ENCODE data around the gene MAGEC3.

Gene MAGEC3

GRCh38 chrX:141936080-141936479 is 98.0 kb downstream of the MAGEC3 start:
- Histone ChIP-seq H2BK12ac (ENCODE audit: low read length in 2 of 2) (no peak overlapping the region), H3K9me3 (ENCODE audit: control insufficient read depth, low read length) (no peaks in the 10 kb centered on the region), H3K4me2 (ENCODE audit: low read length, poor library complexity, severe bottlenecking) (no peak overlapping the region), H2BK120ac (ENCODE audit: low read depth, low read length) (no peak overlapping the region), H3K4me3 (ENCODE audit: insufficient read depth in 1 of 2, low read depth in 1 of 2, low read length in 2 of 2) (no peak overlapping the region), H2BK5ac (ENCODE audit: low read depth, low read length, poor library complexity, severe bottlenecking) (no peak overlapping the region), H2AFZ (ENCODE audit: low read depth, low read length) (no peak overlapping the region), H3K14ac (ENCODE audit: low read length in 2 of 2) (no peak overlapping the region), H3K18ac (ENCODE audit: low read depth in 1 of 2, low read length in 2 of 2) (no peak overlapping the region), H3K79me1 (replicated peaks; ENCODE audit: low read length, poor library complexity, severe bottlenecking) (no peaks in the 10 kb centered on the region), H3K9ac (ENCODE audit: low read length) (no peak overlapping the region), H3K27me3 (ENCODE audit: control insufficient read depth in 1 of 2, insufficient read depth in 1 of 2, low read length in 2 of 2) (no peaks in the 10 kb centered on the region), H2BK15ac (ENCODE audit: low read depth, poor library complexity, severe bottlenecking) (no peak overlapping the region), H3K36me3 (ENCODE audit: control insufficient read depth in 1 of 2, insufficient read depth in 2 of 2, low read depth in 1 of 2, low read length in 2 of 2) (no peaks in the 10 kb centered on the region), H3K4ac (ENCODE audit: low read depth in 1 of 2, low read length in 2 of 2) (no peak overlapping the region), H4K91ac (ENCODE audit: low read length) (no peak overlapping the region), H3K23ac (ENCODE audit: low read length in 2 of 2) (no peak overlapping the region), H3K4me1 (ENCODE audit: control insufficient read depth, insufficient read depth, low read depth, low read length) (no peaks in the 10 kb centered on the region), H2AK5ac (ENCODE audit: low read length, severe bottlenecking) (no peak overlapping the region), H3K27ac (ENCODE audit: low read length, poor library complexity, severe bottlenecking) (no peak overlapping the region), H4K8ac (ENCODE audit: low read length) (no peak overlapping the region)
- no peak for DNase-seq
- WGBS = no CpG with 5 or more reads among the region's 1 CpG

DNA sequence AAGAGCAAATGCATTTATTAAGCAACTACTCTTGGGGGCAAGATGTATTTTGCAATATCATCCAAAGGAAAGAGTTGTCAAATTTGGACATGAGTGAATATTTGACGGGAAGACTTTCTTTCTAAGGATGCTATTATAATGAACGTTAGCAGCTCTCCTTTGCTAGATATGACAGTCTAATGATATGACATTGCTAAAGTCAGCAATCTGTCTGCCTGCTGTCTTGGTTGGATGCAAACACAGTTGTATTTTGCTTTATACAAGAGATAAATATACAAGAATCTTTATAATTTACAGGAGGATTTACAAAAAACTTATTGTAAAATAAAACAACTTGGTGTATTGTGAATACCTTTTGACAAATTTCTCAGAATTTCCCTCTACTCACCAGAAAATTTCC is 103.1 kb downstream of the MAGEC3 start:
- H3K4me1 ChIP-seq (ENCODE audit: control insufficient read depth, insufficient read depth, low read depth, low read length) = no peaks in the 10 kb centered on the region
- H3K27ac ChIP-seq (ENCODE audit: low read length, poor library complexity, severe bottlenecking) = no peak overlapping the region
- H3K79me1 ChIP-seq (replicated peaks; ENCODE audit: low read length, poor library complexity, severe bottlenecking) = no peaks in the 10 kb centered on the region
- no peak overlapping the region for H2BK5ac ChIP-seq (ENCODE audit: low read depth, low read length, poor library complexity, severe bottlenecking)
- no peak overlapping the region for H3K23ac ChIP-seq (ENCODE audit: low read length in 2 of 2)
- no peaks in the 10 kb centered on the region for H3K36me3 ChIP-seq (ENCODE audit: control insufficient read depth in 1 of 2, insufficient read depth in 2 of 2, low read depth in 1 of 2, low read length in 2 of 2)
- H3K9me3 ChIP-seq (ENCODE audit: control insufficient read depth, low read length) = no peaks in the 10 kb centered on the region
- no peak overlapping the region for H3K4ac ChIP-seq (ENCODE audit: low read depth in 1 of 2, low read length in 2 of 2)
- no peak overlapping the region for H3K4me3 ChIP-seq (ENCODE audit: insufficient read depth in 1 of 2, low read depth in 1 of 2, low read length in 2 of 2)
- H2BK15ac ChIP-seq (ENCODE audit: low read depth, poor library complexity, severe bottlenecking) = no peak overlapping the region
- DNase-seq = no peak
- no peak overlapping the region for H2AFZ ChIP-seq (ENCODE audit: low read depth, low read length)
- H2BK12ac ChIP-seq (ENCODE audit: low read length in 2 of 2) = no peak overlapping the region
- 100% methylated on average over 1 of the region's 2 CpGs for WGBS
- no peaks in the 10 kb centered on the region for H3K27me3 ChIP-seq (ENCODE audit: control insufficient read depth in 1 of 2, insufficient read depth in 1 of 2, low read length in 2 of 2)
- no peak overlapping the region for H3K18ac ChIP-seq (ENCODE audit: low read depth in 1 of 2, low read length in 2 of 2)
- no peak overlapping the region for H4K91ac ChIP-seq (ENCODE audit: low read length)
- H4K8ac ChIP-seq (ENCODE audit: low read length) = no peak overlapping the region
- no peak overlapping the region for H3K14ac ChIP-seq (ENCODE audit: low read length in 2 of 2)
- H2AK5ac ChIP-seq (ENCODE audit: low read length, severe bottlenecking) = no peak overlapping the region
- H3K4me2 ChIP-seq (ENCODE audit: low read length, poor library complexity, severe bottlenecking) = no peak overlapping the region
- H2BK120ac ChIP-seq (ENCODE audit: low read depth, low read length) = no peak overlapping the region
- H3K9ac ChIP-seq (ENCODE audit: low read length) = no peak overlapping the region

DNA sequence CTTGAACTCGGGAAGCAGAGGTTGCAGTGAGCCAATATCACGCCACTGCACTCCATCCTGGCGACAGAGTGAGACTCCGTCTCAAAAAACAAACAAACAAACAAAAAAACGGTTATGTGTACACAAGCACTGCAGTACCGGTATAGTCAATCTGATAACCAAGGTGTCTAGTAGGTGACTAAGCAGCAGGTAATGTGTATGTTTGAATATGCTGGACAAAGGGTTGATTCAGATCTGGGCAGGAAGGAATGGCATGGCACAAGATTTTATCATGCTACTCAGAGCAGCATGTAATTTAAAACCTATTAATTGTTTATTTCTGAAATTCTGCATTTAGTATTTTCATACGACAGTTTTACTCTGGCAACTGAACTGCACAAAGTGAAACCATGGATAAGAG is 107.3 kb downstream of the MAGEC3 start:
- H3K36me3 ChIP-seq (ENCODE audit: control insufficient read depth in 1 of 2, insufficient read depth in 2 of 2, low read depth in 1 of 2, low read length in 2 of 2) = no peaks in the 10 kb centered on the region
- H4K91ac ChIP-seq (ENCODE audit: low read length) = no peak overlapping the region
- H2BK15ac ChIP-seq (ENCODE audit: low read depth, poor library complexity, severe bottlenecking) = no peak overlapping the region
- H3K14ac ChIP-seq (ENCODE audit: low read length in 2 of 2) = no peak overlapping the region
- no peaks in the 10 kb centered on the region for H3K27me3 ChIP-seq (ENCODE audit: control insufficient read depth in 1 of 2, insufficient read depth in 1 of 2, low read length in 2 of 2)
- H3K4me1 ChIP-seq (ENCODE audit: control insufficient read depth, insufficient read depth, low read depth, low read length) = no peaks in the 10 kb centered on the region
- H2AFZ ChIP-seq (ENCODE audit: low read depth, low read length) = no peak overlapping the region
- no peak overlapping the region for H3K23ac ChIP-seq (ENCODE audit: low read length in 2 of 2)
- no peak overlapping the region for H3K18ac ChIP-seq (ENCODE audit: low read depth in 1 of 2, low read length in 2 of 2)
- no peak overlapping the region for H3K4me3 ChIP-seq (ENCODE audit: insufficient read depth in 1 of 2, low read depth in 1 of 2, low read length in 2 of 2)
- no peak overlapping the region for H3K4me2 ChIP-seq (ENCODE audit: low read length, poor library complexity, severe bottlenecking)
- H3K79me1 ChIP-seq (replicated peaks; ENCODE audit: low read length, poor library complexity, severe bottlenecking) = no peaks in the 10 kb centered on the region
- H3K9ac ChIP-seq (ENCODE audit: low read length) = no peak overlapping the region
- no peak for DNase-seq
- H2BK5ac ChIP-seq (ENCODE audit: low read depth, low read length, poor library complexity, severe bottlenecking) = no peak overlapping the region
- no peak overlapping the region for H4K8ac ChIP-seq (ENCODE audit: low read length)
- H3K4ac ChIP-seq (ENCODE audit: low read depth in 1 of 2, low read length in 2 of 2) = no peak overlapping the region
- no peak overlapping the region for H2AK5ac ChIP-seq (ENCODE audit: low read length, severe bottlenecking)
- H3K27ac ChIP-seq (ENCODE audit: low read length, poor library complexity, severe bottlenecking) = no peak overlapping the region
- H2BK12ac ChIP-seq (ENCODE audit: low read length in 2 of 2) = no peak overlapping the region
- no peak overlapping the region for H2BK120ac ChIP-seq (ENCODE audit: low read depth, low read length)
- H3K9me3 ChIP-seq (ENCODE audit: control insufficient read depth, low read length) = no peaks in the 10 kb centered on the region
- WGBS = 30% methylated on average over 2 of the region's 7 CpGs

DNA sequence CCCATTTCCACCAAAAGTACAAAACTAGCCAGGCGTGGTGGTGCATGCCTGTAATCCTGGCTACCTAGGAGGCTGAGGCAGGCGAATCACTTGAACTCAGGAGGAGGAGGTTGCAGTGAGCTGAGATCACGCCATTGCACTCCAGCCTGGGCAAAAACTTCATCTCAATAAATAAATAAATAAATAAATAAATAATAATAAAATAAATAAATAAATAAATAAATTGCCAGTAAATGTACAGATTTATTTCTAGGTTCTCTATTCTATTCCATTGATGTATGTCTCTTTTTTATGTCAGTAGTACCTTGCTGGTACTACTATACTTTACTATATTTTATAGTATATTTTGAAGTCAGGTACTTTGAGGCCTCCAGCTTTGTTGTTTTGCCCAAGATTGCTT is 109.2 kb downstream of the MAGEC3 start:
- H3K27ac ChIP-seq (ENCODE audit: low read length, poor library complexity, severe bottlenecking) = no peak overlapping the region
- no CpG with 5 or more reads among the region's 3 CpGs for WGBS
- H2AK5ac ChIP-seq (ENCODE audit: low read length, severe bottlenecking) = no peak overlapping the region
- no peak overlapping the region for H2AFZ ChIP-seq (ENCODE audit: low read depth, low read length)
- H3K4ac ChIP-seq (ENCODE audit: low read depth in 1 of 2, low read length in 2 of 2) = no peak overlapping the region
- no peak overlapping the region for H3K9ac ChIP-seq (ENCODE audit: low read length)
- no peak overlapping the region for H3K23ac ChIP-seq (ENCODE audit: low read length in 2 of 2)
- no peak overlapping the region for H3K4me3 ChIP-seq (ENCODE audit: insufficient read depth in 1 of 2, low read depth in 1 of 2, low read length in 2 of 2)
- no peak overlapping the region for H3K18ac ChIP-seq (ENCODE audit: low read depth in 1 of 2, low read length in 2 of 2)
- H3K36me3 ChIP-seq (ENCODE audit: control insufficient read depth in 1 of 2, insufficient read depth in 2 of 2, low read depth in 1 of 2, low read length in 2 of 2) = no peaks in the 10 kb centered on the region
- no peak overlapping the region for H2BK15ac ChIP-seq (ENCODE audit: low read depth, poor library complexity, severe bottlenecking)
- H3K9me3 ChIP-seq (ENCODE audit: control insufficient read depth, low read length) = peaks cover 2% of the 10 kb centered on the region
- no peak for DNase-seq
- no peak overlapping the region for H2BK5ac ChIP-seq (ENCODE audit: low read depth, low read length, poor library complexity, severe bottlenecking)
- no peaks in the 10 kb centered on the region for H3K79me1 ChIP-seq (replicated peaks; ENCODE audit: low read length, poor library complexity, severe bottlenecking)
- H4K91ac ChIP-seq (ENCODE audit: low read length) = no peak overlapping the region
- H2BK12ac ChIP-seq (ENCODE audit: low read length in 2 of 2) = no peak overlapping the region
- H4K8ac ChIP-seq (ENCODE audit: low read length) = no peak overlapping the region
- no peaks in the 10 kb centered on the region for H3K4me1 ChIP-seq (ENCODE audit: control insufficient read depth, insufficient read depth, low read depth, low read length)
- H3K4me2 ChIP-seq (ENCODE audit: low read length, poor library complexity, severe bottlenecking) = no peak overlapping the region
- no peak overlapping the region for H2BK120ac ChIP-seq (ENCODE audit: low read depth, low read length)
- no peak overlapping the region for H3K14ac ChIP-seq (ENCODE audit: low read length in 2 of 2)
- H3K27me3 ChIP-seq (ENCODE audit: control insufficient read depth in 1 of 2, insufficient read depth in 1 of 2, low read length in 2 of 2) = no peaks in the 10 kb centered on the region
